Aorta (tissue), 5 donors: ENCODE measurements around the gene SLC35F3. TPM values are rescaled to one million over a fixed set of nuclear protein-coding genes. Genes with fewer than 3 reads are reported as not detected.
"Not testable (repeated sequence)": the region's sequence is repeated elsewhere in the genome, so short reads cannot be mapped to it uniquely, and the experiment has no call there.

Experiments
- ATAC-seq: fragments of 200-7000 bp; cut with Tn5 transposase; one replicate; pipeline ENCODE4 v1.9.1; 2022; ENCODE audit warnings: moderate library complexity; ENCODE audit not compliant: low FRiP score
- DNase-seq, 2 donors: peaks; one replicate each; pipeline ENCODE4 v3.0.0-alpha.2; 2020
- H3K27ac ChIP-seq, 2 donors: one replicate each; pipeline ENCODE4 v1.5.1; 2013; ENCODE audit warnings: low read length in 2 of 2, mild to moderate bottlenecking in 2 of 2, moderate library complexity in 2 of 2, control low read depth in 1 of 2, inconsistent platforms in 1 of 2, low read depth in 1 of 2
- H3K27me3 ChIP-seq, 2 donors: one replicate each; pipeline ENCODE4 v1.6.1; 2013; ENCODE audit warnings: control low read depth in 1 of 2, low read length in 1 of 2, mild to moderate bottlenecking in 1 of 2, moderate library complexity in 1 of 2; ENCODE audit not compliant: insufficient read depth in 2 of 2, control insufficient read depth in 1 of 2
- H3K36me3 ChIP-seq, 2 donors: one replicate each; pipeline ENCODE4 v1.6.1; 2013; ENCODE audit warnings: control low read depth in 1 of 2, low read length in 1 of 2, mild to moderate bottlenecking in 1 of 2; ENCODE audit not compliant: insufficient read depth in 2 of 2, control insufficient read depth in 1 of 2
- H3K4me1 ChIP-seq, 2 donors: one replicate each; pipeline ENCODE4 v1.6.1; 2013; ENCODE audit warnings: low read length in 2 of 2, control low read depth in 1 of 2, mild to moderate bottlenecking in 1 of 2, moderate library complexity in 1 of 2; ENCODE audit not compliant: insufficient read depth in 2 of 2, control insufficient read depth in 1 of 2
- H3K4me3 ChIP-seq, 2 donors: one replicate each; pipeline ENCODE4 v1.5.1; 2013; ENCODE audit warnings: low read length in 2 of 2, control low read depth in 1 of 2, mild to moderate bottlenecking in 1 of 2
- H3K9me3 ChIP-seq: one replicate; pipeline ENCODE4 v1.6.1; 2013; ENCODE audit warnings: mild to moderate bottlenecking, low read length; ENCODE audit not compliant: control insufficient read depth
- WGBS, 2 donors: extraction: QIAGEN DNeasy Blood & Tissue Kit; methylation state at CpG; one replicate each; pipeline ENCODE4 v1.1.7; 2013; 5-methylcytosine and 5-hydroxymethylcytosine counted together
- intact Hi-C, 2 donors: fragments of 100-400 bp; cut with DNase I; formaldehyde crosslinking; loops; one replicate each; pipeline versions ENCODE4 v1.14.2 to v1.15.0; 2022
- polyA plus RNA-seq, 2 donors: library from polyadenylated mRNA; stranded (reverse); fragments of 200-250 nt; gene quantifications; one replicate each; pipeline ENCODE4 v1.2.3, GENCODE V29; 2013
- total RNA-seq, 2 donors: library from RNA; stranded (reverse); fragmentation: NEBNext Ultra II Directional; extraction: Animal tissue kit (Norgen Biotek cat#: 25700); gene quantifications; one replicate each; pipeline ENCODE4 v1.2.1, GENCODE V29; 2021
- donor health status: healthy with polysubstance abuse.
- donor health status: Bipolar disorder and iron deficiency.
- donor health status: DM: no; HTN: no; CAD: no.
- donor health status: DM: no; HTN: no; CAD: no.
- donor health status: DM: yes; HTN: yes; CAD: no.

Gene SLC35F3
- total and polyA plus RNA-seq, 4 donors = 0.12 TPM; not detected in 3

DNA sequence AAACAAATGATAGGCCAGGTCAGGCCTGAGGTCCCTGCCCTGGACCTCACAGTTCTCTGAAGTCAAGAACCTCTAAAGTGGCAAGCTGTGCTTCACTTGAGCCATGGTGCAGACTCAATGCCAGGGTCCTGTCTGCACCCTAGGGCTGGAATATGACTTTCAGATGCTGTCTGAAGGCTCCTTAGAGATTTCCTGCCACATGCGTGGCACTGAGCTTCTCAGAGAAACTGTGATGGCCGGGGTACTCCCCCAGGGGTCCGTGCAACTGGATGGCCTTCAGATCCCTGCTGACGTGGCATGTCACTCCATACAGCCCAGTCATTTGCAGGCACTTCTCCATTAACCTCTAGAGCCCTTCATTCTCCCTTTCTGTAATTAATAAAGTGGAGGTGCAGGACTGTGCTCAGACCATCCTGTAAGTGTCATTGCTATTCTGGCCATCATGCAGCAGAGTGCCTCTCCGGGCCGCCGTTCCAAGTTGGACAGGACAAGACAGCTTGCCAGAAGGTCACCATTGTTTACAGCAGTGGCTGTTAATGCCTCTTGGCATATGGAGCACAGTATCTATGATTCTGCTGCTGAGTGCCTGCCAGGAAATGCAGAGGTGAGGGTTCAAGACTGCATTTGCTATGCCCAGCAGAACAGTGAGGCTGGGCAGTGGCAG lies 263.7 kb downstream of the SLC35F3 start:
- intact Hi-C loops = no loop called here
- no peak for DNase-seq
- WGBS, 2 donors = 76% methylated on average over 7 of the region's 7 CpGs

DNA sequence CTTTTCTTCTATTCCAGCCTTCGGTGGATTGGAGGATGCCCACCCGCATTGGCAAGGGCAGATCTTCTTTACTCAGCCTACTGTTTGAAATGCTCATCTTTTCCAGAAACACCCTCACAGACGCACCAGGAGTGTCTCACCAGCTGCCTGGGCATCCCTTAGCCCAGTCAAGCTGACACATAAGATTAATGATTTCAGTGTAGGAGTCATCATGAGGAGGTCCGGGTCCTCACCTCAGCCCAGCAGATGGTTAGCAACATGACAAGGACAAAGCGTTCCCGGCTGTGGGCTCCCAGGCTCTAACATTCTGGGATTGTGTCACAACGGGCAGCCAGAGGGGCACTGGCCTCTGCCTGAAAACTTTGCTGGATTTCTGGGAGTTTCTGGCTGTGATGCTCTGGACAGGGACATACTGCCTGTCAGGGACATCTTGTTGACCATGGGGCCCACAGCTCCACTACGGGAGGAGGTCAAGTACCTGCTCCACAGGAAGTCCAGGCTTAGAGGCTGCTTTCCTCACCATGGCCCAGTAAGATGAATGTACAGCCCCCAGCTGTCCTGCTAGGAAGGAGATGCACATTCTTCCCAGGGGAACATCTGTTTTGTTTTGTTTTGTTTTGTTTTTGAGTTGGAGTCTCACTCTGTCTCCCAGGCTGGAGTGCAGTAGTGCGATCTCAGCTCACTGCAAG lies 264.8 kb downstream of the SLC35F3 start:
- intact Hi-C loops = no loop called here
- no peak for ATAC-seq
- no peaks in the 10 kb centered on the region for H3K9me3 ChIP-seq
- H3K27ac ChIP-seq = no peak overlapping the region
- H3K4me1 ChIP-seq = no peaks in the 10 kb centered on the region
- H3K4me3 ChIP-seq = no peak overlapping the region
- DNase-seq = no peak
- no peaks in the 10 kb centered on the region for H3K36me3 ChIP-seq
- H3K27me3 ChIP-seq = no peaks in the 10 kb centered on the region
- WGBS, 2 donors = 81% methylated on average over 9 of the region's 9 CpGs

More for the DNA sequence above, 263.7 kb downstream of the SLC35F3 start:
- Histone ChIP-seq H3K9me3 (no peaks in the 10 kb centered on the region), H3K27me3 (no peaks in the 10 kb centered on the region), H3K27ac (no peak overlapping the region), H3K36me3 (no peaks in the 10 kb centered on the region), H3K4me1 (no peaks in the 10 kb centered on the region), H3K4me3 (no peak overlapping the region)
- ATAC-seq = no peak

DNA sequence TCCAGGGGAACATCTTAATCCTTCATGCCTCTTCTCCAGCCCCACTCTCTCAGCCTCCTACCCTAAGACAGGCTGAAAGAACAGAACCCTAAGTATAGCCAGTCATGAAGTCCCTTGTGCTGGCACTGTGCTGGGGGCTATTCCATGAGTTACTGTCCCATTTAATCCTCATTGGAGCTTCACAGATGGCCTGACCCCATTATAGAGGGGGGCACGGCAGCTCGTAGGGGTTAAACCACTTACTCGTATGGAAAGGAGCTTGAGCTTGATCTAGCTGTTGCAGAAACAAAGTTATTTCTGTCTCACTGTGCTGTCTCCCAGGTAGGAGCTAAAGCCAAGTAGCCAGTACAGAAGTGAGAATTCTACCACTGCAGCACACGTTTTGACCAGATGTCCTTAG lies 265.6 kb downstream of the SLC35F3 start:
- ATAC-seq = no peak
- Histone ChIP-seq H3K36me3 (no peaks in the 10 kb centered on the region), H3K27ac (no peak overlapping the region), H3K9me3 (no peaks in the 10 kb centered on the region), H3K27me3 (no peaks in the 10 kb centered on the region), H3K4me1 (no peaks in the 10 kb centered on the region), H3K4me3 (no peak overlapping the region)
- intact Hi-C loops = no loop called here
- 64 to 66% methylated on average over 4 of the region's 4 CpGs for WGBS, 2 donors
- DNase-seq = no peak

DNA sequence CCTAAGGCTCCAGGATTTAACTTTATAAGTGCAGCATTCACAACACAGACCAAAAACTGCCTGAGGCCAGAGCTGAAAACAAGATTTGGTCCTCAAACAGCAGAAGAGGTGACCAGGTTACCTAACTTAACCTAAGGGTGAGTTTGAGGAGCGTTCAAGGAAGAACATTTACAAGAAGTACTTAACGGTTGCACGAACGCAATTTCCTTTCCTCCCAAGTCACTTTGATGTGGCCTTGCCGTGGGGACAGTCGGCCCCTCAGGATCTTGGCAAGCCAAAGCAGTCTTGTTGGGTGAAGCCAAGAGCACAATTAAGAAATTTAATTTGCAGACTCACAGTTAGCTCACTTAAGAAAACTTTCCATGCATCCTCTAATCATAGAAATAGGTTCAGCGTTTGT lies 266.1 kb downstream of the SLC35F3 start:
- no peak overlapping the region for H3K27ac ChIP-seq
- H3K4me3 ChIP-seq = no peak overlapping the region
- intact Hi-C loops = no loop called here
- no peaks in the 10 kb centered on the region for H3K27me3 ChIP-seq
- ATAC-seq (no peak), DNase-seq (no peak)
- WGBS, 2 donors = 63 to 67% methylated on average over 7 of the region's 7 CpGs
- H3K36me3 ChIP-seq = no peaks in the 10 kb centered on the region
- no peaks in the 10 kb centered on the region for H3K9me3 ChIP-seq
- no peaks in the 10 kb centered on the region for H3K4me1 ChIP-seq

DNA sequence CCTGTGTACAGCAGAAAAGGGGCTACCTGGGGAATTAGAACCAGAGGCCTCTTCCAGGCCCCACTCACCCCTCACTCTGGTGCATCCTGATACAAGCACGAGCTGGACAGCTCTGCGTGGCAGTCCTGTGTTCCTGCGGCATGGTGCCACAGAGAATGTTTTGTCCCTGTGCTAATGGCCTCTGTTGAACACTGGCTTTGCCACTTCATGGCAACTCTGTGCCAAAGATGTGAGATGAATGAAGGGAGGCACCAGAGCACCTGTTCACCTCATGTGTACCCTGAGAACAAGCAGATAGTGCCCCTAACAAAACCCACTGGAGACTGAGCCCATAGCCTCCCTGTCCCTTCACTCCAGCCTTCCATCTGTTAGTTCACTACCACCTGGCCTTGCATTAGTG lies 269.5 kb downstream of the SLC35F3 start:
- Histone ChIP-seq H3K9me3 (peaks cover 2% of the 10 kb centered on the region), H3K4me3 (no peak overlapping the region), H3K27ac (no peak overlapping the region), H3K27me3 (no peaks in the 10 kb centered on the region), H3K4me1 (no peaks in the 10 kb centered on the region), H3K36me3 (no peaks in the 10 kb centered on the region)
- intact Hi-C loops = no loop called here
- ATAC-seq (no peak), DNase-seq (no peak)
- WGBS, 2 donors = 58 to 62% methylated on average over 3 of the region's 3 CpGs

DNA sequence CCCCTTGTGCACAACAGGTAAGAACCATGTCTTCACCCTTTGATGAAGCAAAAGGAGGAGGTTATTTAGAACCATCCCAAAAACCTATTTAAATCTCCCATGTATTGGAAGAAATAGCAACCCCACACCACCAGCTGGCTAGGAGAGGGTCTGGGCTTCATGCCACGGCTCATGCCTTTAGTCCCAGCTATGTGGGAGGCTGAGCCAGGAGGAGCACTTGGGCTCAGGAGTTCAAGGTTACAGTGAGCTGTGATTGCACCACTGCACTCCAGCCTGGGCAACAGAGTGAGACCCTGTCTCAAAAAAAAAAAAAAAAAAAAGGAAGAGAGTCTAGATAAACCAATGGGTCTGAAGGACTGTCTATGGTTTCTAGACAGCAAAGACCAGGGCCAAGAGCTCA lies 270.9 kb downstream of the SLC35F3 start:
- 48 to 53% methylated on average over 1 of the region's 1 CpG for WGBS, 2 donors
- Histone ChIP-seq H3K4me1 (no peaks in the 10 kb centered on the region), H3K27me3 (no peaks in the 10 kb centered on the region), H3K27ac (no peak overlapping the region), H3K9me3 (peaks cover 2% of the 10 kb centered on the region), H3K4me3 (no peak overlapping the region), H3K36me3 (no peaks in the 10 kb centered on the region)
- ATAC-seq = no peak
- DNase-seq = no peak
- intact Hi-C loops = no loop called here

DNA sequence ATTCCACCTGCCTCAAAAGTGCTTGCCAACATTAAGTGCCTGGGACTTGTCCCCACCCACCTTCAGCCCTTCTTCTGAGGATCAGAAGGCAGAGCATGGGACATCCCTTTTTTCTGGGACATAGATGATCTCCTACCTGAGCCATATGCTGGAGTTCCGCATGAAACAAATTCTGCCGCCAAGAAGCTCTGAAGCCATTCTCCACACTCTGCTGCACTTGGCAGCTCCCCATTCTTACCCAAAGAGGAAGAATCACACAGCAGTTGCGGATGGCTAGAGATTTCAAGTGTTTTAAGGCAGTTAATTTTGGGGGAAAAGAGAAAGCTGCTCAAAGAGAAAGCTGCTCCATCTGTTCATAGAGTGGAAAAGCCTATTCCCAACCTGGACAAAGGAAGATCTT lies 271.5 kb downstream of the SLC35F3 start:
- no peak overlapping the region for H3K27ac ChIP-seq
- DNase-seq (no peak), ATAC-seq (no peak)
- no peaks in the 10 kb centered on the region for H3K4me1 ChIP-seq
- no peak overlapping the region for H3K4me3 ChIP-seq
- H3K27me3 ChIP-seq = no peaks in the 10 kb centered on the region
- 83 to 88% methylated on average over 3 of the region's 3 CpGs for WGBS, 2 donors
- intact Hi-C loops = no loop called here
- H3K36me3 ChIP-seq = no peaks in the 10 kb centered on the region
- peaks cover 2% of the 10 kb centered on the region for H3K9me3 ChIP-seq

DNA sequence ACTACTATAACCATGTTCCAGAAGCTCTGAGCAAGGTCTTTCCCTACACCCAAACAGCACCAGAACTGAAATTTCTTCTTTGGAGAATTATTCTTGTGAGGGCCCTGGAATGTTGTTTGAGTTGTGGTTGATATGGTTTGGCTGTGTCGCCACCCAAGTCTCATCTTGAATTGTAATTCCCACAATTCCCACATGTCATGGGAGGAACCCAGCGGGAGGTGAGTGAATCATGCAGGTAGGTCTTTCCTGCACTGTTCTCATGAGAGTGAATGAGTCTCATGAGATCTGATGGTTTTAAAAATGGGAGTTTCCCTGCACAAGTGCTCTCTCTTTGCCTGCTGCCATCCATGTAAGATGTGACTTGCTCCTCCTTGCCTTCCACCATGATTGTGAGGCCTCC lies 272.4 kb downstream of the SLC35F3 start:
- H3K36me3 ChIP-seq = not testable (repeated sequence)

DNA sequence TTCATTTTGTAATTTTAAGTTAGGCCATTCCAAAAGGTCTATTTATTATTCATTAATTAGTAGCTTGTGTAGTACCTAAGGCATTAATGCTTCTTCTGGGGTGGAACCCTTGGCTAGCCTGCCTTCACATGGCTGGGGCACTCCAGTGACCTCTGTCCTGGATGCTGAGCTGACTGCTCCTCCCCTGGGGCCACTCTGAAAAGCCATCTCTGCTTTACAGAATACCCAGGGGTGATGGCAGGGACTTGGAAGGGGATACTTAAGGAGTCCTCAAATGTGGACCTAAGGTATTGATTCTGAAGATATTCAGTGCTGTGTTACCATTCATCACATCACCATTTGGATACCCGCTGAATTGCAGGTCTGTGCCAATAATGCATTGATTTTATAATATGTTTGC lies 281.0 kb downstream of the SLC35F3 start:
- no peak overlapping the region for H3K4me3 ChIP-seq
- WGBS, 2 donors = 92 to 95% methylated on average over 1 of the region's 1 CpG
- H3K27me3 ChIP-seq = peaks cover 0 to 4% of the 10 kb centered on the region in 2 donors
- no peak for DNase-seq
- H3K9me3 ChIP-seq = peaks cover 6% of the 10 kb centered on the region
- no peaks in the 10 kb centered on the region for H3K36me3 ChIP-seq
- H3K27ac ChIP-seq = no peak overlapping the region
- intact Hi-C loops = no loop called here
- no peak for ATAC-seq
- H3K4me1 ChIP-seq = no peaks in the 10 kb centered on the region

More for the DNA sequence above, 272.4 kb downstream of the SLC35F3 start:
- H3K27ac ChIP-seq, H3K4me1 ChIP-seq, H3K27me3 ChIP-seq, H3K9me3 ChIP-seq, intact Hi-C loops, ATAC-seq, DNase-seq, H3K4me3 ChIP-seq: not testable (repeated sequence)
- 88 to 92% methylated on average over 2 of the region's 2 CpGs for WGBS, 2 donors
